Stimulated activated effector memory CD8-positive, alpha-beta T cell treated with anti-CD3 and anti-CD28 coated beads, Interleukin-12 subunit alpha, Interleukin-12 subunit beta, amount 100 ng/mL, for 72 hours (primary cell): ENCODE measurements around the gene PRMT5.
"Not testable (repeated sequence)": the region's sequence is repeated elsewhere in the genome, so short reads cannot be mapped to it uniquely, and the experiment has no call there.

Experiments
- ATAC-seq: fragments of 150-1000 bp; cut with Tn5 transposase; 2 replicates; pipeline ENCODE4 v1.10.0; 2021
- DNase-seq, 2 donors: peaks; one replicate each; pipeline ENCODE4 v3.0.0; 2021 to 2022; ENCODE audit warnings: low spot score in 2 of 2
- H3K27ac Mint-ChIP-seq: one replicate; pipeline ENCODE4 v1.8.0; 2022; ENCODE audit warnings: mild to moderate bottlenecking, mixed read lengths
- H3K36me3 Mint-ChIP-seq: one replicate; pipeline ENCODE4 v1.8.0; 2022; ENCODE audit warnings: mild to moderate bottlenecking, mixed read lengths
- H3K4me1 Mint-ChIP-seq: one replicate; pipeline ENCODE4 v1.8.0; 2022; ENCODE audit warnings: mixed read lengths
- H3K4me3 Mint-ChIP-seq: one replicate; pipeline ENCODE4 v1.8.0; 2022; ENCODE audit warnings: mild to moderate bottlenecking, mixed read lengths
- H3K9me3 Mint-ChIP-seq: one replicate; pipeline ENCODE4 v1.8.0; 2022; ENCODE audit warnings: mixed read lengths

Gene PRMT5

DNA sequence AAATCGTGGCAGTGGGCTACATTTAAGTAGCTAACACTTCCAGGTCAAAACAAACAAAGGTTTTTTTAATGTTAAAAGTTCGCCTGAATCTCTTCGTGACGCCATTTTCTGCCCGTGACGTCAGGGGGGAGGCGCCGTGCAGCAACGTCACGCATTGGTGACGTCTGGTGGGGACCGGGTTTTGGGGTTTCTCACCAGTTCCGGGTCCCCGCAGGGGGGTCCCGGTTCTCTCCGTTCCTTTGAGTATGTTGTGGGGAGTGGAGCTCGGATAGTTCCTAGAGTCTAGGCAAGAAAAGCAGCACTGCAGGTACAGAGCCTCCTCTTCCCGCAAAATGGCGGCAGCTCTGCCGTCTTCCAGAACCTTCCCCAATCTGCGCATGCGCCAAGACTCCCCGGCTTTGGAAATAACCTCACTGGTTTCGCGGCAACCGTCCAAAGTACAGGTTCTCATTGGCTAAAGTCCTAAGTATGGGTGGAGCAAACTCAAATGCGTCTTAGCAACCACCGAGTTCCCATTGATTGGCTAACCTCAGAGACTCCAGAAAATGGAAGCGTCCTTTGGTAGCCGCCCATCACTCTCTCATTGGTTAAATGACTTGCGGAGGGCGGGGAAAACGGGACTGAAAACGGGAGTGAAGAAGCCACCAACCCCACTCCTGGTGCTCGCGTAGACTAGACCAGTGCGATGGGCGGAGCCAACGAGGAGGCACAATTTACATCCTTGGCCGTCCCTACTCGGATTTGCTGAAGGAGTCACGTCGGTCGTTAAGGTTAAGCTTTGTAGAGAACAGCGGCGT, 10.2 kb downstream of the PRMT5 start, which contains the start of gene RBM23:
Gene RBM23 (minus strand): TSS at position 346 of the 797 bp plus-strand sequence.
- Mint-ChIP-seq H3K27ac (peak within 1 kb of the TSS; percentile 100), H3K4me1 (peaks cover 20% of the 10 kb centered on the region), H3K36me3 (peaks cover 98% of the 10 kb centered on the region), H3K9me3 (no peaks in the 10 kb centered on the region), H3K4me3 (peak within 1 kb of the TSS; percentile 93)
- peak; percentile 95 for ATAC-seq
- DNase-seq = peak; percentile 99 to 100

- H3K27ac Mint-ChIP-seq = peak overlapping the region; percentile 17
- peaks cover 98% of the 10 kb centered on the region for H3K36me3 Mint-ChIP-seq
- DNase-seq = no peak
- H3K4me3 Mint-ChIP-seq = no peak overlapping the region
- no peak for ATAC-seq
- H3K4me1 Mint-ChIP-seq = peaks cover 28% of the 10 kb centered on the region
- H3K9me3 Mint-ChIP-seq = no peaks in the 10 kb centered on the region
Observed at GRCh38 chr14:22915886-22916521, 13.2 kb downstream of the PRMT5 start.

- not testable (repeated sequence) for DNase-seq, H3K9me3 Mint-ChIP-seq, H3K27ac Mint-ChIP-seq, H3K4me3 Mint-ChIP-seq, ATAC-seq
- Mint-ChIP-seq H3K36me3 (peaks cover 99% of the 10 kb centered on the region), H3K4me1 (peaks cover 28% of the 10 kb centered on the region)
Observed at GRCh38 chr14:22914836-22915235, 14.3 kb downstream of the PRMT5 start.

- ATAC-seq = peak; percentile 72
- H3K9me3 Mint-ChIP-seq = no peaks in the 10 kb centered on the region
- DNase-seq = no peak
- H3K4me3 Mint-ChIP-seq = no peak overlapping the region
- H3K27ac Mint-ChIP-seq = no peak overlapping the region
- peaks cover 15% of the 10 kb centered on the region for H3K4me1 Mint-ChIP-seq
- peaks cover 100% of the 10 kb centered on the region for H3K36me3 Mint-ChIP-seq
Observed at GRCh38 chr14:22910916-22911315, 18.3 kb downstream of the PRMT5 start.

DNA sequence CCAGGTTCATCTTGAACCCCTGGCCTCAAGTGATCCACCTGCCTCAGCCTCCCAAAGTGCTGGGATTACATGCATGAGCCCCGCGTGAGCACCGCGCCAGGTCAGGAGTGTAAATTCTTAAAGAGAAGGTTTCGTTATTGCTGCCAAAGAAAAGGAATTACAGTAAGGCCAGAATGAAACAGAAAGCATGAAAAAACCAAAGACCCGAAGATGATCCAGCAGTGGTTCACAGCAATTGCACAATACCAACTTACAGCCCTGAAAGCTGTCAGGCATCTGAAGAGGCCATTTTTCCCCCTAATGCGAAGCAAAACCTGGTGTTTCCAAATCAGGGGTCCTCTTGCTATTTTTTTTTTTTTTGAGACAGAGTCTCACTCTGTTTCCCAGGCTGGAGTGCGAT, 20.6 kb downstream of the PRMT5 start:
- DNase-seq = no peak
- no peak overlapping the region for H3K4me3 Mint-ChIP-seq
- ATAC-seq = no peak
- peaks cover 100% of the 10 kb centered on the region for H3K36me3 Mint-ChIP-seq
- peaks cover 15% of the 10 kb centered on the region for H3K4me1 Mint-ChIP-seq
- no peaks in the 10 kb centered on the region for H3K9me3 Mint-ChIP-seq
- no peak overlapping the region for H3K27ac Mint-ChIP-seq

DNA sequence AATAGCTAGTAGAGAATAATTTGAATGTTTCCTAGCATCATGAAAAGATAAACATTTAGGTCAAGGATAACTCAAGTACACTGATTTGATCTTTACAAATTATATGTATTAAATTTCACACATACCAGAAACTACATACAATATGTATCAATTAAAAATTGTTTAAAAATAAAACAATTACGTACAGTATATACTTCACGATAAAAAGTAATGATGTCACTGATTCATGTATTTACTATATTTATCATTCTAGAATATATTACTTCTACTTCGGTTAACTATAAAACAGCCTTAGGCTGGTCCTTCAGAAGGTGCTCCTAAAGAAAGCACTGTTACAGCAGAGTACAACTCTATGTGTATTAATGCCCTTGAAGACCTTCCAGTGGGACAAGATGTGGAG, 21.7 kb downstream of the PRMT5 start:
- Mint-ChIP-seq H3K4me1 (peaks cover 12% of the 10 kb centered on the region), H3K4me3 (no peak overlapping the region), H3K36me3 (peaks cover 100% of the 10 kb centered on the region), H3K27ac (no peak overlapping the region), H3K9me3 (no peaks in the 10 kb centered on the region)
- DNase-seq (no peak), ATAC-seq (no peak)

- DNase-seq = no peak
- no peak overlapping the region for H3K4me3 Mint-ChIP-seq
- peaks cover 7% of the 10 kb centered on the region for H3K4me1 Mint-ChIP-seq
- peaks cover 100% of the 10 kb centered on the region for H3K36me3 Mint-ChIP-seq
- ATAC-seq = no peak
- H3K9me3 Mint-ChIP-seq = no peaks in the 10 kb centered on the region
- H3K27ac Mint-ChIP-seq = peak overlapping the region; percentile 62
Observed at GRCh38 chr14:22906073-22906472, 23.1 kb downstream of the PRMT5 start.

GRCh38 chr14:22905627-22906026, 23.5 kb downstream of the PRMT5 start:
- H3K4me1 Mint-ChIP-seq = peaks cover 11% of the 10 kb centered on the region
- H3K27ac Mint-ChIP-seq = no peak overlapping the region
- H3K36me3 Mint-ChIP-seq = peaks cover 99% of the 10 kb centered on the region
- ATAC-seq = no peak
- H3K9me3 Mint-ChIP-seq = no peaks in the 10 kb centered on the region
- H3K4me3 Mint-ChIP-seq = no peak overlapping the region
- no peak for DNase-seq

- no peaks in the 10 kb centered on the region for H3K9me3 Mint-ChIP-seq
- peak overlapping the region; percentile 60 for H3K27ac Mint-ChIP-seq
- H3K4me1 Mint-ChIP-seq = peaks cover 7% of the 10 kb centered on the region
- peaks cover 80% of the 10 kb centered on the region for H3K36me3 Mint-ChIP-seq
- no peak overlapping the region for H3K4me3 Mint-ChIP-seq
- ATAC-seq (no peak), DNase-seq (no peak)
Observed at GRCh38 chr14:22903742-22904087, 25.5 kb downstream of the PRMT5 start.

DNA sequence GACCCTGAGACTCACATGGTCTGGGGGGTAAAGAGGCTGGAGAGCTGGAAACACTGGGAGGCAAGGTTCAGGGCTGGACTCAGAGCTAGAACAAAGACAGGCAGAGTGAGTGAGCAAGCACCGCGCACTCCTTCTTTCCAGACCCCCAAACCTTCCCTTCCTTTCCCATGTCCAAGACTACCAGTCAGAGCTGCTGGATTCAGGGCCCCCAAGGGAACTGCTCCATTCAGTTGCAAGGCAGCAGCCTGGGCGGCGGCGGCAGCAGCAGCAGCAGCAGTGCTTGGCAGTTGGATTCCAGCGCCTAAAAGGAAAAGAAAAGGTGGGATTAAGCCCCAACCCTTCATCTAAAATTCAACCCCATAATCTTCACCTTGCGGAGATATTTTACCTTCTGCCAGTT, 27.4 kb downstream of the PRMT5 start:
- no peak overlapping the region for H3K4me3 Mint-ChIP-seq
- peaks cover 67% of the 10 kb centered on the region for H3K36me3 Mint-ChIP-seq
- H3K9me3 Mint-ChIP-seq = no peaks in the 10 kb centered on the region
- DNase-seq (no peak), ATAC-seq (no peak)
- H3K4me1 Mint-ChIP-seq = peaks cover 17% of the 10 kb centered on the region
- H3K27ac Mint-ChIP-seq = peak overlapping the region; percentile 48

- peak; percentile 62 for ATAC-seq
- Mint-ChIP-seq H3K4me1 (peaks cover 17% of the 10 kb centered on the region), H3K9me3 (no peaks in the 10 kb centered on the region), H3K4me3 (no peak overlapping the region), H3K36me3 (peaks cover 51% of the 10 kb centered on the region), H3K27ac (peak overlapping the region; percentile 22)
- DNase-seq = no peak
Observed at GRCh38 chr14:22900081-22900799, 28.9 kb downstream of the PRMT5 start.

GRCh38 chr14:22898302-22899090, 30.7 kb downstream of the PRMT5 start:
- no peak for DNase-seq

GRCh38 chr14:22897357-22897756, 31.8 kb downstream of the PRMT5 start:
- Mint-ChIP-seq H3K9me3 (no peaks in the 10 kb centered on the region), H3K4me1 (peaks cover 17% of the 10 kb centered on the region), H3K27ac (peak overlapping the region; percentile 77), H3K4me3 (no peak overlapping the region), H3K36me3 (peaks cover 22% of the 10 kb centered on the region)
- DNase-seq (no peak), ATAC-seq (no peak)

More at GRCh38 chr14:22898302-22899090, 30.7 kb downstream of the PRMT5 start:
- H3K27ac Mint-ChIP-seq = peak overlapping the region; percentile 77
- H3K4me1 Mint-ChIP-seq = peaks cover 17% of the 10 kb centered on the region
- H3K9me3 Mint-ChIP-seq = no peaks in the 10 kb centered on the region
- H3K4me3 Mint-ChIP-seq = no peak overlapping the region
- ATAC-seq = peak; percentile 95
- H3K36me3 Mint-ChIP-seq = peaks cover 34% of the 10 kb centered on the region

- H3K9me3 Mint-ChIP-seq = no peaks in the 10 kb centered on the region
- ATAC-seq (no peak), DNase-seq (no peak)
- peaks cover 16% of the 10 kb centered on the region for H3K36me3 Mint-ChIP-seq
- no peak overlapping the region for H3K4me3 Mint-ChIP-seq
- peaks cover 17% of the 10 kb centered on the region for H3K4me1 Mint-ChIP-seq
- no peak overlapping the region for H3K27ac Mint-ChIP-seq
Observed at GRCh38 chr14:22896760-22897159, 32.4 kb downstream of the PRMT5 start.

GRCh38 chr14:22896356-22896755, 32.8 kb downstream of the PRMT5 start:
- ATAC-seq (no peak), DNase-seq (no peak)
- Mint-ChIP-seq H3K4me1 (peaks cover 17% of the 10 kb centered on the region), H3K27ac (no peak overlapping the region), H3K36me3 (peaks cover 12% of the 10 kb centered on the region), H3K4me3 (no peak overlapping the region), H3K9me3 (no peaks in the 10 kb centered on the region)
